Measurements from ENCODE around the gene ASCL2.

GRCh38 chr11:2304506-2305139 is 34.2 kb upstream of the ASCL2 start:
- TF ChIP-seq POLR2A (IDR thresholded peaks at IDR 0.05), result no peak
- TF ChIP-seq CTCF (IDR thresholded peaks at IDR 0.05), result no peak
